Activated CD4-positive, CD25-positive, alpha-beta regulatory T cell treated with anti-CD3 and anti-CD28 coated beads, Interleukin-2, amount 50 U/mL, for 16 hours (primary cell): Measurements from ENCODE around the gene SECISBP2.
"Not testable (repeated sequence)": the region's sequence is repeated elsewhere in the genome, so short reads cannot be mapped to it uniquely, and the experiment has no call there.

Source experiments
- DNase-seq: peaks from one replicate; pipeline ENCODE4 v3.0.0-alpha.2; 2020; ENCODE audit warnings: low read depth, low spot score

The SECISBP2 gene

DNA sequence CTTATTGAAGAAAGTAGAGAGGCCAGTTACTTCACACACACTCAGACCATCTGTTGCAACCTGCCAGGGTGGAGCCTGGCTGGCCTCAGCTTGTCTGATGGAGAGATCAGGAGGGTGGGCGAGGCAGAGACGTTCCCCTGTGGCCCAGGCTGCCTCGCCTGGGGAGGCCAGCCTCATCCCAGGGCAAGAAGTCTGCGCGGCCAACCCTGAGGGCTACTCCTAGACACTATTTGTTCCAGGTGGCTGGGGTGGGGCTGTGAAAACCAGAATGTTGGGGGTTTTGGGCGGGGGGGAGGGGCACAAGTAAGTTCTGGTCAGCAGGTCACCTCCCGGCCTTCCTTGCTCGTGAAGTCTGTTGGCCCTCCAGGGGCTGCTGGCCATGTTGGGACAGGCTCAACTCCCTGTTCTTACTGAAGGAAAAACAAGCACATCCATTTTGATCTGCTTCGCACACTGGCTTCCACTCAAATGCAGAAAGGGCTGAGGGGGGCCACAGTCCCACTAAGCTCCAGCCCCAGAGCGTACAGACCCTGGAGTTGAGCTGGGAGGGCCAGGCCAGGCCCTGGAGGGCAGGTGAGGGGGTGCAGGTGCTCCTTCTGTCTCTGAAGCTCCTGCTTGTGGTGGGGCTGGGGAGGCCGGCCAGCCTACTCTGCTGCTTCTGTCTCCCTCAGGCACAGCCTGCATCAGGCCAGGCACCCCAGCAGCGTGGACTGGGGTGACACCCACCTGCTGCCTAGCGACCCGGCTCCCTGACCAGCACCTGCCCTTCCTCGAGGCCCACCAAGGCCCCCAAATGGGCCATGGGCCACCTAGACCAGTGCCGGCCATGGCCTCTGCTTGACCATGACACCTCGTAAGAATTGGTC lies 46.6 kb downstream of the SECISBP2 start:
- DNase-seq: no peak

DNA sequence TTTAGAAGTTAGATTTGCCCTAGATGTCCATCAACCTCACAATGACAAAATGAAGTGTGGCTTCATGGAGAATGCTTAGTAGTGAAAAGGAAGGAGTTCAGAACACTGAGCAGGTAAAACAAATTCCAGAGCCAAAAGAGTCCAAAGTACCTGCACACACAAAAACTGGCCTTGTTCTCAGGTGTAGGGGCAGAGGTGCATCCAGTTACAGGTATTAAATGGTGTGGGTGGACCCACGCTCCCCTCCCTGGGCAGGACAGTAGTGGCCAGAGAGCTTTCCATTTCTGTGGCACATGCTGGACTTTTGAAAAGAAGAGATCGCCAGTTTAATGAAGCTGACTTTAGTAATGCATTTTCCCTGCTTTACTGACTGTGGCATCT lies 47.2 kb downstream of the SECISBP2 start:
- no peak for DNase-seq

DNA sequence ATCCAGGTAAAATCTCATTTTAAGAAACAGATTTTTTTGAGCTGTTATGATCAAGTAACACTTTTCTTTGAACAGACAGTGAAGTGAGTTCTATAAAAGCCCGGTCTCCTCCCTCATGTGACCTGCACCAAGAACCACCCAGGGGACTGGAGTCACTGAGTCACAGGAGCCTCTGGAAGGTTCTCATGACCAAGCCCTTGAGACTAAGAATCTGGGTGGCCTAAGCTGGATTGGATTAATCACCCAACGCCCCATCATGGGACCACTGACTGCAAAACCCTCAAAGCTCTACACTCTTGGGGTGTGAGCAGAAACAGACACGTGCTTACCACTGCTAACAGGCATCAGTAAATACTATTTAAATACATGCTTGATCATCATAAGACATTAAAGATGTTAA lies 48.4 kb downstream of the SECISBP2 start:
- DNase-seq: no peak

DNA sequence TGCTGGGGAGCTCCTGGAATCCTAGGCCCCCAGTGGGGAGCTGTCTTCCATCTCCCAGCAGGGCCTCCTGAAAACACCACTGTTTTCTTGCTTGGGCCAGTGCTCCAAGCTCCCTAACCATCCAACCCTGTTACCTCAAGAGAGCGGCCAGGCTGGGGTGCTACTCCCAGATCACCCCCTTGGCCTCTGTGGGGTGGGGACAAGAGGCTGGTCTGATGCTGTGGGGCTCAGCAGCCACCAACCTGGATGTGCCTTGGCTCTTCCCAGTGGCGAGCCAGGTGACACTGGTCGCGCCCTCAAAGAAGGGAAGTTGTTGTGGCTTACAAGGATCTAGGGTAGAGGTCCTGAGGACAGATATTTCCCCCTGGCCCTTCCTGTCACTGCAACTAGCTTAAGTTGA lies 49.0 kb downstream of the SECISBP2 start:
- DNase-seq: no peak

DNA sequence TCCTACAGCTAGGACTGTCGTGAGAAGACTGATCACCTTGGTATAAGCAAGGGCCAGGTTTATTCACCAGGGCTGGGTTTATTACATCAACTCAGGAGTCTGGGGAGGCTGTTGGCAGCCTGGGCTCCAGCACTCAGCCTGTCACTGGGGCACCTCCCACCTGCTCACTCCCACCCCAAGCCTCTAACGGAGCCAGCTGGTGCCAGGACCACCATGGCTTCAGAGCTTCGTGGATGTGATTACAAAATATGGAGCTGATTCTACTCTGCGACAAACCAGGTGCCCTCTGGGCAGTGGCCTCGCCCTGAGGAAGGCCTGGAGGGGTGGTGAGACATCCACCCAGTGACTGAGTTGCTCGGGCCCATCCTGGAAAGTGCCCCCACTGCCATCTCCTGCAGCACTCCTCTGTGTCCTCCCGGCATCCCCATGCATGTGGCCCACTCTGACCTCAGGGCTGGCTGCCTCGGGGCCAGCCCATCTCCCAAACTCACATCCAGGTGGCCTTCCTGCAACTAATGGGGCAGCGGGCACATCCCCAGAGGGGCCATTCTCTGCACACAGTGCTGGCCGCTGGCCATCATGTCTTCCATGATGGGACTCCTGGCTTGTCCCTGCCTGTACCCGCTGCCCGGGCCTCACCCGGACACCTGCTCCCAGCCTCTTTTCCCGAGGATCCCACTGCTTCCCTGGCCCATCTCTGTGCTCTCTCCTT lies 49.6 kb downstream of the SECISBP2 start:
- no peak for DNase-seq

DNA sequence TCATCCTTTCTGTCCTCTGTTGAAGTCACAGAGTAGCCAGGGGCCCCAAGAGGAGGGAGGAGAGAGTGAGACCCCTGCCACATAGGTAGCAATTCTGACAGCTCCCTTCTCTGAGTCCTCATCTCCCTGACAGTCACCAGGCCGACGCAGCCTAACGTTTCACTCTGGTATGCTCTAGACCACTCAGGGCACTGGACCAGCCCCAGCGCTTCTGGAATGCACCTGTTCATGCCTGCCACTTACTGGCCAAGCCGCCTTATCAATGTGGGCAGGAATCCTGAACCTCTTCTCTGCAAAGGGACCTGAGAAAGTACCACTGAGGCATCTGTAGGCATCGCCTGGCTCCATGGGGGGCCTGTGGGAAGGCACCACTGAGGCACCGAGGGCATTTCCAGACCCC lies 50.2 kb downstream of the SECISBP2 start:
- DNase-seq: no peak

DNA sequence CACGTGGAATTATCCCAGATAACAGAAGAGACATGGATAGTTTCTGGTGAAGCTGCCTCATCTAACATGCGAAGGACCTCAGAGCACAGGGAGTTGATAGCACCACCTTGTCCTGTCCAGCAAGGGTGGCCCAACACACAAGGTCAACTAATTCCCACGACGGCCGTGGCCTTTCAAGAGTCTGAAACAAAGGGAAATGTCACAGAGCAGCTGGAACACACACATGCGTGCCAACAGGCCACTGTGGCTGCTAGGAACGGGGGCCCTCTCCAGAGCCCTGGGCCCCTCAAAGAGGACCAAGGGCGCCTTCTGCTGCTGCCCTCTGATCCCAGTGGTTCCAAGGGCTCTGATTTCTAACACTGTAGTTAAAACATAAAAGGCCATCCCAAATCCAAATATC lies 50.7 kb downstream of the SECISBP2 start:
- DNase-seq: no peak

DNA sequence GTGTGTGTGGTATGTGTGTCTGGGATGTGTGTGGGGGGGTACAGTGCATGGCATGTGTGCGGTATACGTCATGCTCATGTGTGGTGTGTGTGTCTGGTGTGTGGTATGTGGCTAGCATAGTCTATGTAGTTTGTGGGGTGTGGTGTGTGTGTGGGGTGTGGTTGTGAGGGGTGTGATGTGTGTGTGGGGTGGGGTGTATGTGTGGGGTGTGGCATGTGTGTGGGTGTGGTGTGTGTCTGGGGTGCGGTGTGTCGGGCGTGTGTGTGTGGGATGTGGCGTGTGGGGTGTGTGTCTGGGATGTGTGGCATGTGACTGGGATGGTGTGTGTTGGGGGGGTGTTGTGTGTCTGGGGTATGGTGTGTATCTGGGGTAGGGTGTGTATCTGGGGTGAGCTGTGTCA lies 52.3 kb downstream of the SECISBP2 start:
- DNase-seq: no peak

DNA sequence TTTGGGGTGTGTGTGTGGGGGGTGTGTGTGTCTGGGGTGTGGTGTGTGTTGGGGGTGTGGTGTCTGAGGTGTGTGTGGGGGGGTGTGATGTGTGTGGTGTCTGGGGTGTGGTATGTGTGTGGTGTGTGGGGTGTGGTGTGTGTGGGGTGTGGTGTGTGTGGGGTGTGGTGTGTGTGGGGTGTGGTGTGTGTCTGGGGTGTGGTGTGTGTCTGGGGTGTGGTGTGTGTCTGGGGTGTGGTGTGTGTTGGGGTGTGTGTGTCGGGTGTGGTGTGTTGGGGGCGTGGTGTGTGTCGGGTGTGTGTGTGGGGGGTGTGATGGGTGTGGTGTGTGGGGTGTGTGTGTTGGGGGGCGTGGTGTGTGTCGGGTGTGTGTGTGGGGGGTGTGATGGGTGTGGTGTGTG lies 53.5 kb downstream of the SECISBP2 start:
- not testable (repeated sequence) for DNase-seq

DNA sequence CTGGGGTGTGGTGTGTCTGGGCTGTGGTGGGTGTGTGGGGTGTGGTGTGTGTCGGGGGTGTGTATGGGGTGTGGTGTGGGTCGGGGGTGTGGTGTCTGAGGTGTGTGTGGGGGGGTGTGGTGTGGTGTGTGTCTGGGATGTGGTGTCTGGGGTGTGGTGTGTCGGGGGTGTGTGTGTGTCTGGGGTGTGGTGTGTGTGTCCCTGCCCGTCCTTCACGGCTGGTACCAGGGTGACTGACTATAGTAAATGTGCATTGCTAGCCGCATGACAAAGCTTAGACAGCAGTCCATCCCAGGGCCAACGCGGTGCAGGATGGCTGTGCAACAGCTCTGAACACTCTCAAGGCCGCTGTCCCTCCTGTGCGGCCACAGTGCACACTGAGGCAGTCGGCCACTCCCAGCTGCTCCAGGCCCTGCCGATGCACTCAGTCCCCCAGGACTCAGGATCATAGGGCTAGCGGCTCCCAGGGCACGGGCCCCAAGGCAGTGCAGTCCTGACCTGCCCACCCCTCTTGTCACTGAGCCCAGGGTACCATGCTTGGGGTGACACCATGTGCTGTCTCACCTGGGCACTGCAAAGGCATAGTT lies 54.0 kb downstream of the SECISBP2 start:
- no peak for DNase-seq

DNA sequence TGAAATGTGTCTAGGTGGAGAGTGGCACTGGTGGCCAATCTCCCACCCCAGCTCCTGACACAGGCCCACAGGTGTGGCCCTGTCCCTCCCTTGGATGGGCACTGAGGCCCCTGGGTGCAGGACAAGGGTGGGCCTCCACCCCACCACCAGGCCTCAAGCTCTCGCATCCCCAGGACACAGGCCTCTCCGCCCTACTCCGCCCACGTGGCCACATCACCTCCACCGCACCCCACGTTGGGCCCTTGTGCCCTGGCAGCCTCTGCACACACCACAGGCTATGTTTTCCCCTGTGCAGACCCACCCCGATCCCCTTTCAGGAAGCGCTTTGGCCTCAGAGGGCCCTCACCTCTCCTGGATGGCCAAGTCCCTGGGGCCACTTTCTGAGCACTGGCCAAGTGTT lies 54.7 kb downstream of the SECISBP2 start:
- DNase-seq: no peak

DNA sequence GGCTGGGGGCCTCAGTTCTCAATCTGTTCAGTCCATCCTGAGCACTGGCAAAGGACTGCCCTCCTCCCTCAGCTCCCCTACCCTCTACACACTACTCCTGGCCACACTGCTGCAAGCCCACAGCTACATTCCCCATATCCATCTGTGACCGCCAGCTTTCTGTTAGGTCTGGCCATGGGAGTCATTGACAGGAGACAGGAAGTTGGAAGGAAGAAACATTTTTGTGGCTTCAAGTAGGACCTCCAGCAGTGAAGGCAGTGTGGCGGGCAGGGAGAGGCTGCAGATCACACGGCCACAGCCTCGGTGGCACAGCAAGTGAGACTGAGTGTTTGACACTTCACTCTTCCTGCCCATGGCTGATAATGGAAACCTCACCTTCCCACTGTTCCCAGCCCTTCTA lies 55.9 kb downstream of the SECISBP2 start:
- no peak for DNase-seq

DNA sequence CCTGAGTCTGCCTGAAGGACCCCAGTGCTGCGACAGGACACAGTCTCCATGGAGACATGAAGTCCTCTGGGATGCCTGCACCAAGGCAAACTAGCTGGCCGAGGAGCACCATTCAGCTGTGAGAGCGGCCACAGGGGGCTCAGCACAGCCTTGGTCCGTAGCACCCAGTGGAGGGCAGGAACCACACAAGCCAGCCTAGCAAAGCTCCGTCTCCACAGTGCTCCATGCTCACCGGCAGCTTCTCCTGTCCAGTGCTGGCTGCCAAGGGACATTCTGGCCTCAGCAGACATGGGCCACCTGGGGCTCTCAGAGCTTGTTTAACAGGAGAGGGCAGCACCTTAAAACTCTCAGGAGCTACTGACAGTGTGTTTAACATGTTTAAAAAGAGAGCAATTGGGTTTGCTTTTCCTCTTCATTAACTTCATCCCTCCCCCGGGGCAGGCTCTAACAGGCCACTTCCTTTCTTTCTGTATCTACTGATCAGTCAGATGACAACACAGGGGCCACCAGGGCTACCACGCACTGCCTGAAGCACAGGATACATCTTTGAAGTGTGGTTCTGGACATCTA lies 57.0 kb downstream of the SECISBP2 start:
- no peak for DNase-seq

DNA sequence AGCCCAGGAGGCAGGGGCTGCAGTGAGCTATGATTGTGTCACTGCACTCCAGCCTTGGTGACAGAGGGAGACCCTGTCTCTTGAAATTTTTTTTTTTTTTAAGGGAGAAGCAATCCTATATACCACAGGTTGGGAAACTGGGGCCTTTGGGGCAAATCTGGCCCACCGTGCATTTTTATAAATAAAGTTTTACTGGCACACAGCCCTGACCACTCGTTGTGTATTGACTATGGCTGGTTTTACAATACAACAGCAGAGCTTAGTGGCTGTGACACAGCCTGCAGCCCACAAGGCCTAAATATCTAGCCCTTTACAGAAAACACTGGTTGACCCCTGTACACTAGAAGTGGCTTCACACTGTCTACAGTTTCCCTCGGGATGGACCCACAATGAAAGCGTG lies 58.0 kb downstream of the SECISBP2 start:
- DNase-seq: no peak

DNA sequence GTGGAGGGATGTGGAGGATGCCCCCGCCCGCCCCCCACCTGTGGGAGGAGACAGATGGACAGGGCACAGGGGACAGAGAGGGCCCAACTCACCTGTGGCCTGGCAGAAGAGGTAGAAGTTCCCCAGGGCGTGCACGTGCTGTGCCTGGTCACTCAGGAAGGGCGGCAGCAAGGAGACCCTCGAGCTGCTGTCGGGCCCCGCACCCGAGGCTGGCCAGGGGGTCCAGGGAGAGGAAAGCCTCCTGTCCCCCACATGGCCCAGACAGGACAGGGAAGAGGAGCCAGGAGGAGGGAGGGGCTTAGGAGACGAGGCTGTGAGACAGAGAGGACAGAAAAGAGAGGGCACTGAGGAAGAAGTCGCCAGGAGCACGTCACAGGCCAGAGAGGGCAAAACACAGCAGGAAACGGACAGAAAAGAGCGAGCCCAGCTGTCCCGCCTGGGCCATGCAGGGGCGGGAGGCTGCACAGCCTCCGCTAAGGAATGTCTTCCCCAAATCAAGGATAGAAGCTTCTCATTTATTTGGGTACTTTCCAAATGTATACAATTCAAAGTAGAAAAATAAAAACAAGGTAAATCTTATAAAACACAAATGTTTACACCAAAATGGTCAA lies 58.5 kb downstream of the SECISBP2 start:
- DNase-seq: no peak

DNA sequence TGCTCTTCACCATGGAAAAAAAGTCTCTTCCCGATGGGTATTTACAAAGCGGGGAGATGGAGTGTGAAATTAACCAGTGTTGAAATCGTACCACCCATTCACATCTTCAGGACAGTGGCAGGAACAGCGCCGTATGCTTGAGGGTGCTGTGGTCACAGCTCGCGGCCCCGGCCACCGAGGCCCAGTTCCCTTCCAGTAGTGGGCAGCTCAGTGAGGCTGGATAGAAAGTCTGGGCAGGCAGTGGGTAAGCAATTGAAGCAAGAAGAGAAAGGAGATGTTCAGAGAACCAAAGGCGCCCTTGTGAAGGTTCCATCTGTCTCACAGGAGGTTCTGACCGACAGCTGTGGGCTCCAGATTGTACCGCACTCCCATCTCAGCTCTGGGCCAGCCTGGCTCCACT lies 59.1 kb downstream of the SECISBP2 start:
- no peak for DNase-seq

DNA sequence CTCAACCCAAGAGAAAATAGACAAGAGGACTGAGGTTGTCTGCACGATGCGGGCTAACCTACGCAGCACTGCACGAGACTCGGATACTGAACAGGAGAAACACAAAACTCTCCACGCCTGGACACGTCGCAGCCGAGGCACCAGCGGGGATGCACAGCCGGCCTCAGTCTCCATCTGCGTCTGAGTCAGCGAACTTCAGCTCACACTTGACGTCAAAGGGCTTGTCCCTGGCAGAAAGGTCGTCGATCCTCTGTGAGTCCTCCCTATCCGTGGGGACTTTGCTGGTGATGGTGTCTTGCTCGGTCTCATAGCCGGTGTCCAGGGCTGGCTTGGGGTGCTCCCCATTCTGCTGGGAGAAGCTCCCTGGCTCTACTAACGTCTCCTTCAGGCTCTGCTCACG lies 60.2 kb downstream of the SECISBP2 start:
- DNase-seq: no peak

DNA sequence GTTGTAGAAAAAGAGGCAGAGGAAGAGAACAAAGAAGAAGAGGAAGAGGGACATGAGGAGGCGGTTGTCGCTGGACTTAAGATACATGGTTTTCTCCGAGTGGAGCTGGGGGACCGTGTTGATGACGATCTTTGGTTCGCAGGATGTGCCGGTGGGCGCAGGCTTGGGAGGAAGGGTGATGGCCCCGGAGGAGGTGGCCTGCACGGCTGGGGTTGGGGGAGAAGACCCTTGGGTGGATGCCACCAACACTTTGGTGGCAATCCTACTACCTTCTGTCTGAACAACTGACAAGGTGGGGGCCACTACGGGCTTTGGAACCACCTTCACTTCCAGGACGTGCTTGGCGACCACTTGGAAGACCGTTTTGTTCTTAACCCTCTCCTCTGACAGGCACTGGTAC lies 60.7 kb downstream of the SECISBP2 start:
- no peak for DNase-seq

DNA sequence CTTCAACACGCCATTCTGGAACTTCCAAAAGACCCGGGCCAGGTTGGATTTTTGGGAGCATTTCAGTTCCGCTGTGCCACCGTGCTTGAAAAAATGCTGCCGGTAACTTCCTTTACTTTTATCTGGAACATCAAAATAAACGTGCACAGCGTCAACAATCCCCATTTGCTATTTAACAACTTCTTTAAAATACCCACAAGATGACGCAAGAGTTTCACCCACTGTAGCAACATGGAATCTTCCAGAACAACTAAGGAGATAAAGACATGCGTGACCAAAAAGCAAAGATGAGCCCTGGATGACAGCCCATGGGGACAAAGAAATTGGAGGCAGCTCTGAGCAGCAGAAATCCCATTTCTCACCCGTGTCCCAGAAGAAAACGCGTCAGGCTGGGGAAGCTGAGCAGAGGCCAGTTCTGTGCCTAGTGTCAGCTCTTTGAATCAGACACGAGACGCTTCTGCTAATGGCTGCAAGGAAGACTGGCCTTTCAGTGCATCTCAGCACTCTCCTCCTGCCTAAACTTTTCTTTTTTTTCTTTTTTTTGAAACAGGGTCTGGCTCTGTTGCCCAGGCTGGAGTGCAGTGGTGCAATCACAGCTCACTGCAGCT lies 61.3 kb downstream of the SECISBP2 start:
- no peak for DNase-seq

DNA sequence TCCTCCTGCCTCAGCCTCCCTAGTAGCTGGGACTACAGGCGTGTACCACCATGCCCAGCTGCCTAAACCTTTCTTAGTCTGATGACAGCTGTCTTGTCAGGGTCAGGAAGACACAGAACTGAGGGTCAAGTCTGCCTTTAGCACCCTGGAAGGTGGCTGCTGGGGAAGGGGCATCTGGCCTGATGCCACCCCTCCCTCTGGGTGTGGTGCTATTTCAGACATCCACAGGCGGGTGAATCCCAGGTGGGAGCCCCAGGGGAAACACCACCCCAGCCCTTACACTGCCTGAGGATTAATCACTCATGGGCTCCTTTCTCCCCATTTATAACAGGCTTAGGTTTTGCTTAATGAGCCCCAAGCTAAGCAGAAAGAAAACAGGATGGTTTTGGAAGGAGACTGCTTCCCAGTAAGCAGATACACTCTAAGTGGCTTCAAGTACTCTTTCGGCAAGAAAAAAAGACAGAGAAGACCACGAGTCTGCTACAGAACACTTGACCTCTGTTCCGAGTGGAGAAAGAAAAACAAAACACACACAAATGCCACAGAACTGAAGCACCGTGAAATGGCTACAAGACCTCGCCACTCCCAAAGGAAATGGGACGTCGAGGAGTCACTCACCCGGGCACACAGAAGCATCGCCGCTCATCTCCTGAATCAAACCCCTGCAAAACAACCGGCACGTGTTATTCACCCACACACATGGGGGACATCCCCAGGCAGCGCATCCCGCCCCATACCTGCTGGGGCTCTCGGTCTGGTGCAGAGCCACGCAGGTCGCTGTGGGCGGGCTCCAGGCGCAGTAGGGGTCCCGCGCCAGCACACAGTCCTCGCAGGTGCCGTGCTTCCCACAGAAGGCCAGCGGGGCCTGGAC lies 62.4 kb downstream of the SECISBP2 start:
- no peak for DNase-seq

DNA sequence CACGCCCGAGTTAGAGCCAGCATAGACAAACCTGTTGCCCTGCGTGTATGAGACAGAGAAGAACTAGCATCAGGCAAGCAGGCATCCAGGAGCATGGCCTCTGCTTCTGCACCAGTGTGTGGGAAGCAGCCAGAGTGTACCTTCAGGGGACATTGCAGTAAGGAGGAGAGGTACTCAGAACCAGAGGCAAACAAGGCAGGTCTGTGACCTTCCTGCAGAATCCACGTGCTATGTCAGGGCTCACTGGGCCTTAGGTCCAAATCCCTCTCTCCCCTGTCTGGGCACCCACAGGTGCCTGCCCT lies 63.0 kb downstream of the SECISBP2 start:
- no peak for DNase-seq
